Lung microvascular endothelial cell (primary cell): ENCODE results near the gene PAPPA2. TPM values are rescaled to one million over a fixed set of nuclear protein-coding genes. Genes with fewer than 3 reads are reported as not detected.
"Not testable (repeated sequence)": the region's sequence is repeated elsewhere in the genome, so short reads cannot be mapped to it uniquely, and the experiment has no call there.

Source experiments
- DNase-seq, 2 donors: peaks; one replicate each; pipeline versions ENCODE4 v3.0.0 to v3.0.0-alpha.2; 2010; ENCODE audit warnings: low read depth in 2 of 2
- total RNA-seq: library from RNA; depleted of rRNA; stranded (reverse); fragments of >200 nt; gene quantifications from 2 replicates; pipeline ENCODE4 v1.2.1, GENCODE V29; 2014

PAPPA2 gene
- total RNA-seq, 1 donor from 2014 or later, result under 0.01 TPM

GRCh38 chr1:176692988-176693696 is 230.2 kb downstream of the PAPPA2 start:
- DNase-seq, result no peak

- DNase-seq, result peak in 1 of 2 donors; percentile 68
Observed at GRCh38 chr1:176693697-176694329, 230.8 kb downstream of the PAPPA2 start.

DNA sequence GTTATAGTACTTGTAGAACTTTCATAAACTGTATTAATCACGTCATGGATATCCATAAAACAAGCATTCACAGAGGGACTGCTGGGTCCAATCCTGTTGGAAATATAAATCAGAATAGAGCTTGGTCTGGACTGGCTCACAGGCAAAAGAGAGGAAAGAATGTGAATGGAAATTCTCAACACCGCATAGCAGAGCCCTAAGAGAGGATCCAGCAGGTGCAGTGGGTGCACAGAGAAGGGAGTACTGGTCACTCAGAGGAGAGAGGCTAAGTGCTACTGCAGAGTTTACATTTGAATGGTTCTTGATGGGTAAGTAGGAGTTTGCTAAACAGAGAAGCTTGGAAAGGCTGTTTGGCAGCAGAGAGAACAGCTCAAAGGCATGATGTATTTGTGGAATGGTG is 231.7 kb downstream of the PAPPA2 start:
- DNase-seq, result no peak

GRCh38 chr1:176696109-176696508 is 233.1 kb downstream of the PAPPA2 start:
- peak in 1 of 2 donors; percentile 49 for DNase-seq

DNA sequence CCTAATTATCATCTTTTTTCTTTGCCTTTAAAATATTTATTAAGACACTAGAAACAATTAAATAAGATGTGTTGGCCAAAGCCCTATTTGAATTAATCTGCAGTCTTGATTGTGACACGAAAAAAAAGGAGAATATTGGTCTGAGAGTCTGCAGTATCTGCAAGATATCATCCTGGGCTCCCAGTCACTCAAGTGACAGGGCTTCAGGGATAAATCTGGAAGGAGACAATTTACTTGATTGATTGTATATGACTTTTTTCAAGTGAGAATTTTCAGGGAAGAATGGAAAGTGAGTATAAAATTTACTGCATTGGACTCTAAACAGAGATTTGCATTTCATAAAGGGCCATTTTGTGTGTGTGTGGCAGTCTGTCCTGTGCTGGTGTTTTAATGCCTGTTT is 233.7 kb downstream of the PAPPA2 start:
- DNase-seq, result no peak

GRCh38 chr1:176699821-176700220 is 236.8 kb downstream of the PAPPA2 start:
- no peak for DNase-seq

DNA sequence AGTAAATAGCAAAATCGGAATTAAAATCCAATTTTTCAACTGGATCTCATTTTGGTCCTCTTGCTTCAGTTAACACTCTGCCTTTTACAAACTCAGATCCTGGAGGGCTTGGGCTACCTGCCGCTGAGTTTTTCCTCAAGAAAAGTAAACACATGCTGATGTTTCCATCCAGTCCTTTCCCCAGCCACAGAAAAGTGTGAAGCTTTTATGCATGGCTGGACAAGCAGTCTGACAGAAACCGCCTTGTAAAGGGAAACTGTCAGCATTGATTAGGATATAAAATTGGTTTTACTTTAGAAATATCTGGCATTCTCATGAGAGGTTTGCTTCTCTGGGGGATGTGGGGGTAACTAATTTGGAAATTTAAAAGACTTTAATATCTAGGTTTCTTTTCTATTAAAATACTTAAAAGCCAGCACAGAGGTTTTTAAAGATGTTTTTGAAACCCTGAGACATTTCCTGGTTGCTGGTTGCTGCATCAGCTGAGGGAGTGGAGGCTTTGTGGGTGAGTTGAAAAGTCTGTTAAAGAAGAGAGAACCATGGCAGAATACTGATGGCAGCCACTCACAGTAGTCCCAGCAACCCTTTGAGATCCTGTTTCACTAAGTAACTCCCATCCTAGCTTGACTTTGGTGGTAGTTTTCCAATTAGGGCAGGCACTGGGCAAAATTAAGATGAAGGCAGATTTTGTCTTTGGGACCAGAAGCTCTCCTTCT is 238.3 kb downstream of the PAPPA2 start:
- DNase-seq, result no peak

GRCh38 chr1:176702901-176703300 is 239.9 kb downstream of the PAPPA2 start:
- no peak for DNase-seq

DNA sequence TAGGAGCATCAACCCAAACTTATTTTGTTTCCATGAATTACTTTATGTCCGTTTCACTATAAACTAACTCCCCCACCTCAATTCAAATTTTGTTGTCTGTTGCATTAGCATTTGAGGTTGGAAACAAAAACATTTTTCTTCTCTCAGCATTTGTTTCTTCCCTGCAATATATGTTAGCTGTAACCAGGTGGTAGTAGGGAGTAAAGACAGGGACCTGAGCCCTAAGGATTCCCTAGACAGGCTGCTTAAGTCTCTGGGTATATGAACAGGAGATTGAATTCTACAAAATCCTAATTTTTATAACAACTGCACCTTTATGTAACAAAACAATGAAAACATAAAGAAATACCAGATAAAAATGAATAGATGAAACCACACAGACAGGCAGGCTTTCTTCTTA is 242.6 kb downstream of the PAPPA2 start:
- DNase-seq, result no peak

DNA sequence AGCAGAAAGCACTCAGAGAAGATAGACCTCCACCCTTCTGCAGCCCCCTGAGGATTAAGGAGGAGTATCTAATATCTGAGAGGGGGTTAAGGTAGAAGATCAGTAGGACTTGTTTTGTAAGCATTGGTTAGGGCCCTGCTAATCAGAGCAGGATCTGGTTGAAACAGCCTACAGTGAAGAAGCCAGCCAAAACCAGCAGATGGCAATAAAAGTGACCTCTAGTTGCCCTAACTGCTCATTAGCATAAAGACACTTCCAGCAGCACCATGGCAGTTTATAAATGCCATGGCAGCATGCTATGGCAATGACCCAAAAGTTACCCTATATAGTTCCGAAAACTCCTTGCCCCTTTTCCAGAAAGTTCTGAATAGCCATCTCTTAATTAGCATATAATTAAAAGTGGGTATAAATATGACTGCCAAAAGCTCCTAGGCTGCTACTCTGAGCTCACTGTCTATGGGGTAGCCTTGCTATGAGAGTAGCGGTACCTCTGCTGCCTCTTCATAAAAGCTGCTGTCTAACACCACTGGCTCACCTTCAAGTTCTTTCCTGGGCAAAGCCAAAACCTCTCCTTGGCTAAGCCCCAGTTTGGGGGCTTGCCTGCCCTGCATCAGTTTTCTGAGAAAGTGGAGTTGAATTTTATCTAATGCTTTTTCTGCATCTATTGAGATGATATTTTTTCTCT is 254.2 kb downstream of the PAPPA2 start:
- DNase-seq, result no peak

DNA sequence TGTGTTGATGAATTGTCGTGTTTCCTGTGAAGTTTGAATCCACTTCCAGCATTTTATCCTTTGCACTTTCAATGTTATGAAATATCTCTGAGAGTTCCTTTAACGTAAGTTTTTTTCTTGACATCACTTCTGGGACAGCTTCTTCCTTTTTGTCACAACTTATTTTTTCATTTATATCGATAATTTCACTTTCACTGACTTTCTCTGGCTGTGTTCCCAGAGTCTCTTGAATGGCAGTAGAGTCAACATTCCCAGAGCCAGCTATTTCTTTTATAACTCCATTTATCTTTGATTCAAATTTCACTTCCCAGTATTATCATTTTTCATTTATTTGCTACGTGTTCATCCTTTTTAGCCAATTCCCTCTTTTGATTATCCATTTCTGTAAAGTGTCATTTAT is 256.5 kb downstream of the PAPPA2 start:
- peak in 1 of 2 donors; percentile 10 for DNase-seq

- no peak for DNase-seq
Observed at GRCh38 chr1:176720838-176721237, 257.9 kb downstream of the PAPPA2 start.

GRCh38 chr1:176733661-176734060 is 270.7 kb downstream of the PAPPA2 start:
- DNase-seq, result no peak

DNA sequence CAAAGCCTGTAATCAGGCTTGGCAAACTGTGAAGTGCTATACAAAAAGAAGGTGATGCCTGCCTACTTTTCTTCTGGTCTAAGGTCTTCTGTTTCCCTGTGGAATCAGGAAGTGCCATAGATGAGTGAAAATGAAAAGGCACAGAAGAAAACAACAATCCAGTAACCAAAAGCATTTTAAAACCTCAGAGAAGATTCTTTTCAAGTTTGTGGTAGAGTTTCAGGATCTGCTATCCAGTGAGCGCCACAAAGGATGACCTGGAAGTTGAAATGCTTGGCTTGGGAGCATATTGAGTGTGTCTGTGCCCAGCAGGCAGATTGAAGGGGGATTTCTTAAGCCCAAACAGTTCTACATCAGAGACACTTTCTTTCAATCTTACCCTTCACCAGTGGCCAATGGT is 272.2 kb downstream of the PAPPA2 start:
- no peak for DNase-seq

DNA sequence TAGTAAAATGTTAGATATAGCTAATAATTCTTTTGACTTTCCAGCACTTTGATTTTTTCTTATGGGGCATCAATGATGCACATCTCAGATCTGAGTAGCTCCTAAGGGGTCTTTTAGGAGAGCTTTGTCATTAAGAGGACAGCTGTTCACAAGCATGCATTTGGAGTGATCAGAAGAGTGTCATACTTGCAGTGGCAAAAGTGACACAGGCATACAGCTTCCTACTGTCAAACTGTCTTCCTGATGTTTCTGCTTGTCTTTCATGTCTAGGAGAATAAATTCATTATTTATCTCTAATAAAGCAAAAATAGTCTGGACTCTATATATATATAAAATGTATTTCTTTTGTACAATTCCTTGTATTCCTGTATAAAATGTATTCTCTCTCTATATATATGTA is 273.0 kb downstream of the PAPPA2 start:
- DNase-seq, result no peak

- no peak for DNase-seq
Observed at GRCh38 chr1:176741181-176741580, 278.2 kb downstream of the PAPPA2 start.

- DNase-seq, result no peak
Observed at GRCh38 chr1:176742322-176742721, 279.3 kb downstream of the PAPPA2 start.

- DNase-seq, result no peak
Observed at GRCh38 chr1:176744142-176744541, 281.2 kb downstream of the PAPPA2 start.

DNA sequence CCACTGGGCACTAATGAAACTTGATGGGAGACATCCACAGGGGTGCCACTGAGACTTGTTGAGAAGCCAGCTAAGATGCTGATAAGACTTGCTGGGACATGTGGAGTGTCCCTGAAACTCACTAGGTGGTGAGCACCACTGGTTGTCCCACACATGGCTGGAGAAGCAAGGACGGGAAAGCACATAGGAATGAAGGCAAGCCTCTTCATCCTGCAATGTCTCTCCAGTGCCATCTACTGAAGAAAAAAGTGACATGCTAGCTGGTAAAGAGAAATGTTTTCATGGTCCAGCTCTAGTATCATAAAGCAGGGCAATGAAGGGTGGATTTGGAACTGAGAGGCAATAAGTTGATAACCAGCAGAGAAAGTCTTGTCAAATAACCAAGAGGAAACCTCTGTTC is 283.0 kb downstream of the PAPPA2 start:
- DNase-seq, result peak in 1 of 2 donors; percentile 28

DNA sequence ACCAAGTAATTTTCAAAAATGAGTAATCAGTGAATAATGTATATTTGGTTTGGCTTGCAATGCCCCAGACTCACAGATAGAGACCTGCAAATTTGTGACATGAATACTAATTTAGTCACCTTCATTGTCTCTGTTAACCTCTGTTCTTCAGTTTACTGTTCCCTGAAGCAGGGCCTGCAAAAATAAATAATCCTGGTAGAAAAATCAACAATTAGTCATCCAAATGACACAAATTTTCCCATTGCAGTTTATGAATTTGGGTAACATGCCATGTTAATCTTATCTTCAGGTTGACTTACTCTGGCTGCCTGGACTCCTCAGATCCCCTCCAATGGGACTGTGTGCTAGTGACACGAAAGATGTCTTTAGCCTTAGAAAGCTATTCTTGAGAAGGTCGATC is 289.5 kb downstream of the PAPPA2 start:
- DNase-seq, result no peak

DNA sequence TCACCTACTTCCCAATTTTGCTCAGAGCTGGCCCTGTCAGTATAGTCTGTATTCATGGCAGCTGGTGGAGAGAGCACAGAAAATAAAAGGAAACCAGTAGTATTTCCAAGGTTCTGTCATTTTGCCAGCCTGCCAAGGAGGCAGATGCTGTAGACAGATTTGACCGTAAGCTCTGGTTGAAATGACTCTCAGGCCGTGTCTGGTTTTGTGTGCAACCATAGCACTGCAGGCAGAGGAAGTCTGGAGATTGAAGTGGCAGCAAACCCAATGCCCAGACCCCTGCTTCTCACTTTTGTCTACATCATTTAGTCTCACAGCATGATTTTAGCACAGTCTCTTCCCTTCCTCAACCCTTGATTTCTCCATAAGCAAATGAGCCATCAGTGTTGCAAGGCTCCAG is 291.7 kb downstream of the PAPPA2 start:
- no peak for DNase-seq

DNA sequence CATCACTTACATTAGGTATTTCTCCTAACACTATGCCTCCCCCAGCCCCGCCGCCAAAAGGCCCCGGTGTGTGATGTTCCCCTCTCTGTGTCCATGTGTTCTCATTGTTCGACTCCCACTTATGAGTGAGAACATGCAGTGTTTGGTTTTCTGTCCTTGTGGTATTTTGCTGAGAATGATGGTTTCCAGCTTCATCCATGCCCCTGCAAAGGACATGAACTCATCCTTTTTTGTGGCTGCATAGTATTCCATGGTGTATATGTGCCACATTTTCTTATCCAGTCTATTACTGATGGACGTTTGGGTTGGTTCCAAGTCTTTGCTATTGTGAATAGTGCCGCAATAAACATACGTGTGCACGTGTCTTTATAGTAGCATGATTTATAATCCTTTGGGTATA is 293.8 kb downstream of the PAPPA2 start:
- DNase-seq, result not testable (repeated sequence)
